HEK293 (cell line): ENCODE measurements around the gene NR2F2.

Experiments used
- CTCF ChIA-PET: fragments of 350-600 bp; formaldehyde crosslinking; extraction: SDS; loops from one replicate; lab custom pipeline; 2021; ENCODE audit warnings: antibody characterized with exemption; lab: Yijun Ruan, JAX
- POLR2A ChIA-PET: fragments of 300-600 bp; formaldehyde crosslinking; extraction: SDS; loops from one replicate; lab custom pipeline; 2020; ENCODE audit warnings: antibody characterized with exemption, inconsistent platforms; lab: Yijun Ruan, JAX
- H3K27ac ChIP-seq: fragments of 200-500 bp; sonication (Bioruptor generic); 2 replicates; pipeline ENCODE4 v1.5.1; 2014; ENCODE audit warnings: low read depth, low read length, control low read depth, inconsistent platforms; ENCODE audit errors: extremely low read depth
- H3K36me3 ChIP-seq, 2 experiments: fragments of 200-500 bp in 1 of 2; sonication (Bioruptor generic) in 1 of 2; 1 replicate in 1 of 2; 2 replicates in 1 of 2; pipeline ENCODE4 v1.5.1; 2014 to 2017; ENCODE audit warnings: inconsistent platforms in 2 of 2, low read length in 2 of 2; ENCODE audit not compliant: control insufficient read depth in 2 of 2, insufficient read depth in 1 of 2
- H3K4me1 ChIP-seq: fragments of 200-500 bp; sonication (Bioruptor generic); 2 replicates; pipeline ENCODE4 v1.5.1; 2014; ENCODE audit warnings: mild to moderate bottlenecking, low read length, inconsistent platforms; ENCODE audit not compliant: control insufficient read depth, insufficient read depth
- H3K4me3 ChIP-seq: 2 replicates; pipeline ENCODE4 v1.5.1; 2011; ENCODE audit warnings: low read depth, mild to moderate bottlenecking, control low read depth, low read length, moderate library complexity
- H3K9me3 ChIP-seq: fragments of 200-500 bp; sonication (Bioruptor generic); 2 replicates; pipeline ENCODE4 v1.5.1; 2014; ENCODE audit warnings: low read depth, low read length, inconsistent platforms; ENCODE audit not compliant: control insufficient read depth, insufficient read depth
- ATF2 ChIP-seq: fragments of 450-650 bp; formaldehyde crosslinking; IDR thresholded peaks from 2 replicates; pipeline ENCODE4 v1.5.1; 2016; ENCODE audit warnings: missing biosample characterization, missing genetic modification characterization, low read depth
- GLIS1 ChIP-seq: fragments of 450-650 bp; formaldehyde crosslinking; IDR thresholded peaks from 2 replicates; pipeline ENCODE4 v1.5.1; 2016; ENCODE audit warnings: missing biosample characterization, missing genetic modification characterization
- KLF7 ChIP-seq: fragments of 450-650 bp; formaldehyde crosslinking; IDR thresholded peaks from 2 replicates; pipeline ENCODE4 v1.5.1; 2016; ENCODE audit warnings: missing biosample characterization, missing genetic modification characterization, borderline replicate concordance
- KLF8 ChIP-seq: fragments of 450-650 bp; formaldehyde crosslinking; IDR thresholded peaks from 2 replicates; pipeline ENCODE4 v1.5.1; 2016; ENCODE audit warnings: missing biosample characterization, missing genetic modification characterization
- PRDM1 ChIP-seq: fragments of 450-650 bp; formaldehyde crosslinking; IDR thresholded peaks from 2 replicates; pipeline ENCODE4; 2016; ENCODE audit warnings: missing biosample characterization, missing genetic modification characterization
- SCRT1 ChIP-seq: fragments of 450-650 bp; formaldehyde crosslinking; IDR thresholded peaks from 2 replicates; pipeline ENCODE4 v1.5.1; 2016; ENCODE audit warnings: missing biosample characterization, missing genetic modification characterization, borderline replicate concordance
- ZBTB8A ChIP-seq: fragments of 450-650 bp; formaldehyde crosslinking; IDR thresholded peaks from 2 replicates; pipeline ENCODE4 v1.5.1; 2016; ENCODE audit warnings: missing biosample characterization, missing genetic modification characterization
- ZNF114 ChIP-seq: fragments of 450-650 bp; formaldehyde crosslinking; IDR thresholded peaks from 2 replicates; pipeline ENCODE4 v1.5.0; 2017; ENCODE audit warnings: missing biosample characterization, missing genetic modification characterization
- ZNF169 ChIP-seq: fragments of 450-650 bp; formaldehyde crosslinking; IDR thresholded peaks from 2 replicates; pipeline ENCODE4 v1.5.1; 2016; ENCODE audit warnings: missing biosample characterization, missing genetic modification characterization
- ZNF174 ChIP-seq: fragments of 450-650 bp; formaldehyde crosslinking; IDR thresholded peaks from 2 replicates; pipeline ENCODE4 v1.5.0; 2017; ENCODE audit warnings: missing biosample characterization, mild to moderate bottlenecking, missing genetic modification characterization
- ZNF214 ChIP-seq: fragments of 450-650 bp; formaldehyde crosslinking; IDR thresholded peaks from 2 replicates; pipeline ENCODE4 v1.5.1; 2017; ENCODE audit warnings: missing biosample characterization, mild to moderate bottlenecking, missing genetic modification characterization, borderline replicate concordance
- ZNF23 ChIP-seq: fragments of 450-650 bp; formaldehyde crosslinking; IDR thresholded peaks from 2 replicates; pipeline ENCODE4 v1.5.1; 2016; ENCODE audit warnings: missing biosample characterization, missing genetic modification characterization, borderline replicate concordance
- ZNF24 ChIP-seq: fragments of 450-650 bp; formaldehyde crosslinking; IDR thresholded peaks from 2 replicates; pipeline ENCODE4 v1.5.1; 2016; ENCODE audit warnings: missing biosample characterization, missing genetic modification characterization
- ZNF280D ChIP-seq: fragments of 450-650 bp; formaldehyde crosslinking; IDR thresholded peaks from 2 replicates; pipeline ENCODE4 v1.5.1; 2016; ENCODE audit warnings: missing biosample characterization, missing genetic modification characterization
- ZNF341 ChIP-seq: fragments of 450-650 bp; formaldehyde crosslinking; IDR thresholded peaks from 2 replicates; pipeline ENCODE4; 2016; ENCODE audit warnings: low read depth, missing biosample characterization, missing genetic modification characterization
- ZNF391 ChIP-seq: fragments of 450-650 bp; formaldehyde crosslinking; IDR thresholded peaks from 2 replicates; pipeline ENCODE4 v1.5.1; 2016; ENCODE audit warnings: low read depth, missing biosample characterization, missing genetic modification characterization, borderline replicate concordance
- ZNF501 ChIP-seq: fragments of 450-650 bp; formaldehyde crosslinking; IDR thresholded peaks from 2 replicates; pipeline ENCODE4 v1.5.1; 2016; ENCODE audit warnings: missing biosample characterization, missing genetic modification characterization
- ZNF529 ChIP-seq: fragments of 450-650 bp; formaldehyde crosslinking; IDR thresholded peaks from 2 replicates; pipeline ENCODE4 v1.5.1; 2017; ENCODE audit warnings: missing genetic modification characterization, missing biosample characterization; ENCODE audit not compliant: insufficient replicate concordance
- ZNF664 ChIP-seq: fragments of 450-650 bp; formaldehyde crosslinking; IDR thresholded peaks from 2 replicates; pipeline ENCODE4 v1.5.1; 2016; ENCODE audit warnings: missing biosample characterization, missing genetic modification characterization
- ZNF692 ChIP-seq: fragments of 450-650 bp; formaldehyde crosslinking; IDR thresholded peaks from 2 replicates; pipeline ENCODE4 v1.5.1; 2016; ENCODE audit warnings: missing biosample characterization, missing genetic modification characterization
- ZSCAN23 ChIP-seq: fragments of 450-650 bp; formaldehyde crosslinking; IDR thresholded peaks from 2 replicates; pipeline ENCODE4 v1.5.1; 2016; ENCODE audit warnings: missing biosample characterization, missing genetic modification characterization

NR2F2 gene

DNA sequence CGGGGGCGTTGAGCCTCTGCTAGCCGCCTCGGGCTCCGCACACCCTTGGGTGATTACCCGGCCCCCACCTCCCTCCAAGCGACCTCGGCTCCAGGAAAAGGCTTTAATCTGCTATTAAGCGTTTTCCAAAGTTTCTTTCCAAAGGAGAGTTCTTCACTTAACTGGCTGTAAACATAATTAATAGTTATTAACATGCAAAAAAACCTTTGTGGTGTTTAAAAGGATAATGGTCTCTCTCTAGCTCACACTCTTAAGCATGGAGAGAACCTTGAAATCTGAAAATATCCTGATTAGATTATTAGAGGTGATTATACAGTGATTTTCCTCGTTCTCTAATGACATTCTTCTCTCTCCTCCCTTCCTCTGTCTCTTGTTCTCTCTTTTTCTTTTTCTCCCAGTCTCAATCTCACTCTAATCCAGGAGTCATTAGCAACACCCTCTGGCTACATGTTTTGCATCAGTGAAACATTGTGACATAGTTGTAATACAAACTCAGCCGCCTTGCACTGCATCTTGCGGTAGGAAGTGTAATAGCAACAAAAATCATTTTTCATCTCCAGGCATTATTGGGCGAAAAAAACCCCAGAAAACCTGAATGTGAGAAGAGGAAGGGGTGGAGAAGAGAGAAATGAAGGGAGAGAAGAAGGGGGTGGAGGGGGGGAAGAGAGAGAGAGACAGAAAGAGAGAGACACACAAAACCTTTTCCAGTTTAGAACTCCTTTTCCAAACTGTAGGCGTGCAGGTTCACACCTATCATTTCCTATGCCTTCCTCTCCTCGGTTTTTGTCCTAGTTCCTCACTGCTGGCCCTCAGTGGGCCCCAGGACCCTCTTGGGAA, 24.4 kb downstream of the NR2F2 start (continued):
- TF ChIP-seq ZNF664 (tag by site-specific recombination) = no peak
- no peak for TF ChIP-seq ZNF214 (tag by site-specific recombination)
- no peak for TF ChIP-seq KLF7
- 0 out of 2 replicates have a peak, but pooled peaks have one; percentile 25 for TF ChIP-seq ATF2 (tag by site-specific recombination)
- no peak for TF ChIP-seq ZNF114 (tag by site-specific recombination)
- no peak for TF ChIP-seq SCRT1 (tag by site-specific recombination)
- peak; percentile 86 for TF ChIP-seq PRDM1 (tag by site-specific recombination)
- TF ChIP-seq ZNF501 = peak; percentile 21; the same call in 1 of the 2 replicates

GRCh38 chr15:96355568-96356187, 25.2 kb downstream of the NR2F2 start:
- peaks cover 0 to 7% of the 10 kb centered on the region in 2 experiments; a peak in 1 of 3 replicates for H3K36me3 ChIP-seq
- H3K4me1 ChIP-seq = peaks cover 16% of the 10 kb centered on the region
- POLR2A ChIA-PET = interaction anchor here (0.6 to 3.4 kb wide), 9 partner anchors 15 to 799 kb away, joined by 3 to 21 read pairs (median 4); partner anchors contain the start of gene NR2F2
- TF ChIP-seq ZNF529 = no peak
- TF ChIP-seq ZNF174 (tag by site-specific recombination) = no peak
- TF ChIP-seq ZNF341 (tag by site-specific recombination) = no peak
- no peak for TF ChIP-seq ZNF24 (tag by site-specific recombination)
- TF ChIP-seq KLF7 = no peak
- TF ChIP-seq ZNF169 (tag by site-specific recombination) = no peak
- TF ChIP-seq KLF8 (tag by site-specific recombination) = no peak
- TF ChIP-seq ZNF692 (tag by site-specific recombination) = no peak
- no peak for TF ChIP-seq ZBTB8A (tag by site-specific recombination)
- no peak for TF ChIP-seq ZNF23
- TF ChIP-seq ZNF391 (tag by site-specific recombination) = no peak
- TF ChIP-seq ZNF280D (tag by site-specific recombination) = no peak
- TF ChIP-seq GLIS1 (tag by site-specific recombination) = no peak
- no peak for TF ChIP-seq ZSCAN23
- H3K9me3 ChIP-seq = no peaks in the 10 kb centered on the region
- peak overlapping the region; percentile 75; the same call in 1 of the 2 replicates for H3K27ac ChIP-seq
- no peak overlapping the region for H3K4me3 ChIP-seq
- CTCF ChIA-PET = interaction anchor here (0.5 to 3.6 kb wide), 11 partner anchors 15 to 1910 kb away, joined by 3 to 29 read pairs (median 4); no protein-coding TSS in a partner anchor
